ENCODE data around the gene SLC66A3. TPM values are rescaled to one million over a fixed set of nuclear protein-coding genes. Genes with fewer than 3 reads are reported as not detected.

SLC66A3 gene
- polyA plus RNA-seq, 1 donor (not counting 4 experiments of a cell fraction or from before 2014, with no cell fraction given) = 31.1 TPM

DNA sequence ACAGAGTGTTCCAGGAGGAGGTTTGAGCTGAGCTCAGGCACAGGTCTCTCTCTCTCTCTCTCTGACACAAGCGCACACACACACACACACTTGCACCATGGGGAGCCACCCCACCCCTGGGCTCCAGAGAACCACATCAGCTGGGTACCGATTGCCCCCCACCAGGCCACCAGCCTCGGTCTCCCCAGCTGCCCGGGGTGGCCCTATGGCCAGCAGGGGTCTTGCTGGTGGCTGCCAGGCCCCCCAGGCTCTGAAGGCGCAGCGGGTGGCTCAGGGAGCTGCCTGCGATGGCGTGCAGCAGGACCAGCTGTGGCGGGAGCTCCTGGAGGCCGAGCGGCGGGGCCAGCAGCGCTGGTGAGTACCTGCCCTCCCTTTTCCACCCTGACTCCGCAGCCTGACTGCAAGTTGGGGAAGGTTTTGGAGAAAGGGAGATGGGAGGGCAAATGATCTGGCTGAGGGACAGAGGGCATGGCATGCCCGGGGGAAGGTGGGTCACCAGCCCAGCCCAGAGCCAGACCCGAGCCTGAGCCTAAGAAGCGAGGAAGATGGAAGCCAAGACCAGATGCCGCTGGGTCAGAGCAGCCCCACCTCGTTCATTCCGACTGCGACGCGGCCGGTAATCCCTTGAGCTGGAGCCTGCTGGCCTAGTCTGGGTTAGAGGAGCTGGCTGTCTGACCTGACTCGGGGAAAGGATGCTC lies 21.9 kb upstream of the SLC66A3 start:
- H4K20me1 ChIP-seq (ENCODE audit: control insufficient read depth, extremely low read depth, insufficient read depth, low read length) = no peaks in the 10 kb centered on the region
- H3K36me3 ChIP-seq (ENCODE audit: control insufficient read depth in 2 of 2, extremely low read depth in 1 of 2, insufficient read depth in 2 of 2, low read length in 2 of 2) = no peaks in the 10 kb centered on the region
- DNase-seq (ENCODE audit: low read depth, low spot score) (no peak), FAIRE-seq (no peak)
- H3K4me1 ChIP-seq (ENCODE audit: control insufficient read depth, extremely low read depth, insufficient read depth, low read length) = peaks cover 10% of the 10 kb centered on the region
- peak overlapping the region; percentile 69 for H2AFZ ChIP-seq (ENCODE audit: control insufficient read depth, low read length)
- peaks cover 13% of the 10 kb centered on the region for H3K27me3 ChIP-seq (ENCODE audit: control insufficient read depth, extremely low read depth, insufficient read depth, low read length)
- peak overlapping the region; percentile 28 to 79 (median 44) for H3K4me3 ChIP-seq (ENCODE audit: control insufficient read depth in 2 of 3, extremely low read depth in 1 of 3, insufficient read depth in 2 of 3, low read depth in 1 of 3, low read length in 3 of 3)
- H3K27ac ChIP-seq (ENCODE audit: control insufficient read depth, insufficient read depth, low read length) = peak overlapping the region; percentile 36
- no peaks in the 10 kb centered on the region for H3K9me3 ChIP-seq (ENCODE audit: control insufficient read depth, low read depth, low read length)
- peak overlapping the region; percentile 86 for H3K4me2 ChIP-seq (ENCODE audit: control insufficient read depth, extremely low read depth, insufficient read depth, low read depth, low read length)
- TF ChIP-seq, protein P1, sequence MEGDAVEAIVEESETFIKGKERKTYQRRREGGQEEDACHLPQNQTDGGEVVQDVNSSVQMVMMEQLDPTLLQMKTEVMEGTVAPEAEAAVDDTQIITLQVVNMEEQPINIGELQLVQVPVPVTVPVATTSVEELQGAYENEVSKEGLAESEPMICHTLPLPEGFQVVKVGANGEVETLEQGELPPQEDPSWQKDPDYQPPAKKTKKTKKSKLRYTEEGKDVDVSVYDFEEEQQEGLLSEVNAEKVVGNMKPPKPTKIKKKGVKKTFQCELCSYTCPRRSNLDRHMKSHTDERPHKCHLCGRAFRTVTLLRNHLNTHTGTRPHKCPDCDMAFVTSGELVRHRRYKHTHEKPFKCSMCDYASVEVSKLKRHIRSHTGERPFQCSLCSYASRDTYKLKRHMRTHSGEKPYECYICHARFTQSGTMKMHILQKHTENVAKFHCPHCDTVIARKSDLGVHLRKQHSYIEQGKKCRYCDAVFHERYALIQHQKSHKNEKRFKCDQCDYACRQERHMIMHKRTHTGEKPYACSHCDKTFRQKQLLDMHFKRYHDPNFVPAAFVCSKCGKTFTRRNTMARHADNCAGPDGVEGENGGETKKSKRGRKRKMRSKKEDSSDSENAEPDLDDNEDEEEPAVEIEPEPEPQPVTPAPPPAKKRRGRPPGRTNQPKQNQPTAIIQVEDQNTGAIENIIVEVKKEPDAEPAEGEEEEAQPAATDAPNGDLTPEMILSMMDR (optimal IDR thresholded peaks at IDR 0.05 in 1 of 3, IDR thresholded peaks at IDR 0.05 in 1 of 3, conservative IDR thresholded peaks at IDR 0.05 in 1 of 3; ENCODE audit: extremely low read depth in 1 of 3, insufficient read depth in 2 of 3, low read length in 3 of 3) = no peak
- TF ChIP-seq EZH2 (IDR thresholded peaks at IDR 0.05; ENCODE audit: low read length) = no peak
- no peaks in the 10 kb centered on the region for H3K9me1 ChIP-seq (ENCODE audit: control insufficient read depth, extremely low read depth, insufficient read depth, low read length)
- H3K9ac ChIP-seq (ENCODE audit: control insufficient read depth, extremely low read depth, insufficient read depth, low read length) = peak overlapping the region; percentile 63
- dilution Hi-C loops (cut with MboI; ENCODE audit: extremely low pct_ligation_motif_present, low sequenced_read_pairs) = no loop called here
- H3K79me2 ChIP-seq (ENCODE audit: control insufficient read depth, insufficient read depth, low read length) = no peaks in the 10 kb centered on the region

DNA sequence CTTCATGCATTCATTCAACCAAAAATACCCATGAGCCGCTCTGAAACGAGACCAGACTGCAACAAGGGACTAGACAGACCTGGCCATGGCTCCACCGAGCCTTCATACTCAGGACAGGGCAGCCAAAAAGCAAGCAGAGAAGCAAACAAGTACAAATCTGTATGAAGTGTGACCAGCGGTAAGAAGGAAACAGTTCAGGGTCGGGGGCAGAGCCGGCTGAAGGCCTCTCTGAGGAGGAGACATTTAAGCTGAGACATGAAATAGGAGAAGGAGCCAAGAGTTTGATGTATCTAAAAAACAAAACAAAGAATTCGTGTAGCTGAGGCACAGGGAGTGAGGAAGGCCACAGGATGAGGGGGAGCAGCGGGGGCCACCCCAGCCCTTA lies 21.3 kb upstream of the SLC66A3 start:
- FAIRE-seq = no peak
- no peaks in the 10 kb centered on the region for H4K20me1 ChIP-seq (ENCODE audit: control insufficient read depth, extremely low read depth, insufficient read depth, low read length)
- no peak for TF ChIP-seq EZH2 (IDR thresholded peaks at IDR 0.05; ENCODE audit: low read length)
- TF ChIP-seq, protein P1 (optimal IDR thresholded peaks at IDR 0.05 in 1 of 3, IDR thresholded peaks at IDR 0.05 in 1 of 3, conservative IDR thresholded peaks at IDR 0.05 in 1 of 3; ENCODE audit: extremely low read depth in 1 of 3, insufficient read depth in 2 of 3, low read length in 3 of 3) = no peak
- H3K36me3 ChIP-seq (ENCODE audit: control insufficient read depth in 2 of 2, extremely low read depth in 1 of 2, insufficient read depth in 2 of 2, low read length in 2 of 2) = no peaks in the 10 kb centered on the region
- no peak overlapping the region for H3K9ac ChIP-seq (ENCODE audit: control insufficient read depth, extremely low read depth, insufficient read depth, low read length)
- H3K9me3 ChIP-seq (ENCODE audit: control insufficient read depth, low read depth, low read length) = no peaks in the 10 kb centered on the region
- no peak for DNase-seq (ENCODE audit: low read depth, low spot score)
- dilution Hi-C loops (cut with MboI; ENCODE audit: extremely low pct_ligation_motif_present, low sequenced_read_pairs) = no loop called here
- no peaks in the 10 kb centered on the region for H3K79me2 ChIP-seq (ENCODE audit: control insufficient read depth, insufficient read depth, low read length)
- H3K9me1 ChIP-seq (ENCODE audit: control insufficient read depth, extremely low read depth, insufficient read depth, low read length) = no peaks in the 10 kb centered on the region
- H3K4me3 ChIP-seq (ENCODE audit: control insufficient read depth in 2 of 3, extremely low read depth in 1 of 3, insufficient read depth in 2 of 3, low read depth in 1 of 3, low read length in 3 of 3) = no peak overlapping the region
- no peak overlapping the region for H3K27ac ChIP-seq (ENCODE audit: control insufficient read depth, insufficient read depth, low read length)
- no peak overlapping the region for H2AFZ ChIP-seq (ENCODE audit: control insufficient read depth, low read length)
- no peak overlapping the region for H3K4me2 ChIP-seq (ENCODE audit: control insufficient read depth, extremely low read depth, insufficient read depth, low read depth, low read length)
- H3K4me1 ChIP-seq (ENCODE audit: control insufficient read depth, extremely low read depth, insufficient read depth, low read length) = peaks cover 10% of the 10 kb centered on the region
- peaks cover 11% of the 10 kb centered on the region for H3K27me3 ChIP-seq (ENCODE audit: control insufficient read depth, extremely low read depth, insufficient read depth, low read length)
